ENCODE data around the gene SPATA31C1.

DNA sequence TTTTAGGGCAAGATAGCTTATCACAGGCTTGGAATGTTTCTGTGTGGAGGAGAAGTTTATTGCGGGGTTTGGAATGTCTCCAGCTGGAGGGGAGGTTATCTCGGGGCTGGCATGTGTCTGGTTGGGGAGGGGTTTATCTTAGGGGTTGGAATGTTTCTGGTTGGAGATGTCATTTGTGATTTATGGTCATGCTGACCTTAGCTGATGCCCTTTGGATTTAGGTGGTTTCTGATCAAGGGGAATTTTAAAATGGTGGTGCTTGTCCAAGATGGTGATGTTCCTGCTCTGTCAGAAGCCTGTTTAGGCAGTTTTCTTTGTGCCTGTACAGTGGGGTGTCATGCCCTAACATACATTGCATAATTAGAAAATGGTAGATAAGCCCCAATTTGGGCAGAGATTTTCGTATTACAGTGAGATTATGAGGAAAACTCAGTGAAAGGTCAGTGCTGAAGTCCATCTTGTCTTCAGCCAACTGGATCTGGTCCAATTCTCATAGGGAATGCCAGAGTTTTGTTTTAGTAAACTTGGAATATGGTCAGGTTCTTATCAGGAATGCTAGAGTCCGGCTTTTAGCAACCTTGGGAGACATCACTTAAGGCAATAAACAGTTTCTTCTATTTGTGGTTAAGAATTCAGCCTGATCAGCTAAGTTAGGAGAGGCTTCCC, 42.3 kb downstream of the SPATA31C1 start:
- TF ChIP-seq POLR2AphosphoS5 (IDR thresholded peaks at IDR 0.05; ENCODE audit: low read depth, low read length) (no peak), POLR2A (IDR thresholded peaks at IDR 0.05; ENCODE audit: low read depth, low read length) (no peak)
